Activated CD4-positive, alpha-beta T cell treated with anti-CD3 and anti-CD28 coated beads, Interleukin-10, Interleukin-2, amounts not matched to agents 100 ng/mL and 50 ng/mL, durations not matched to agents 16 hours and 8 hours (primary cell): ENCODE results near the gene LIPN.
"Not testable (repeated sequence)": the region's sequence is repeated elsewhere in the genome, so short reads cannot be mapped to it uniquely, and the experiment has no call there.

Experiments
- DNase-seq: peaks from one replicate; pipeline ENCODE4 v3.0.0-alpha.2; 2020

The LIPN gene

GRCh38 chr10:88759366-88760101 lies at the start of gene LIPN:
LIPN (plus strand) TSS chr10:88760020; CDS start chr10:88761406, 1,386 bp downstream.
- DNase-seq, result no peak

GRCh38 chr10:88715517-88715916 lies 44.3 kb upstream of the LIPN start:
- DNase-seq, result no peak

GRCh38 chr10:88721392-88721791 lies 38.4 kb upstream of the LIPN start:
- DNase-seq, result no peak

GRCh38 chr10:88725798-88726197 lies 34.0 kb upstream of the LIPN start:
- no peak for DNase-seq

GRCh38 chr10:88728107-88728763 lies 31.6 kb upstream of the LIPN start:
- DNase-seq, result peak; percentile 57

- DNase-seq, result no peak
Measured at GRCh38 chr10:88730864-88731263, 29.0 kb upstream of the LIPN start.

- no peak for DNase-seq
Measured at GRCh38 chr10:88731296-88731695, 28.5 kb upstream of the LIPN start.

GRCh38 chr10:88733215-88733614 lies 26.6 kb upstream of the LIPN start:
- no peak for DNase-seq

- no peak for DNase-seq
Measured at GRCh38 chr10:88735661-88736060, 24.2 kb upstream of the LIPN start.

GRCh38 chr10:88741921-88742320 lies 17.9 kb upstream of the LIPN start:
- not testable (repeated sequence) for DNase-seq

- no peak for DNase-seq
Measured at GRCh38 chr10:88742448-88742847, 17.4 kb upstream of the LIPN start.

- DNase-seq, result no peak
Measured at GRCh38 chr10:88744002-88744401, 15.8 kb upstream of the LIPN start.

- no peak for DNase-seq
Measured at GRCh38 chr10:88745633-88746032, 14.2 kb upstream of the LIPN start.

- DNase-seq, result peak; percentile 7
Measured at GRCh38 chr10:88754287-88754686, 5.5 kb upstream of the LIPN start.

- DNase-seq, result peak; percentile 58
Measured at GRCh38 chr10:88755753-88756152, 4.1 kb upstream of the LIPN start.

GRCh38 chr10:88756660-88757059 lies 3.2 kb upstream of the LIPN start:
- no peak for DNase-seq

- DNase-seq, result peak; percentile 11
Measured at GRCh38 chr10:88762906-88763305, 3.1 kb downstream of the LIPN start.

- no peak for DNase-seq
Measured at GRCh38 chr10:88763441-88763840, 3.6 kb downstream of the LIPN start.

- no peak for DNase-seq
Measured at GRCh38 chr10:88764110-88764509, 4.3 kb downstream of the LIPN start.

- no peak for DNase-seq
Measured at GRCh38 chr10:88765816-88766215, 6.0 kb downstream of the LIPN start.

GRCh38 chr10:88769384-88769783 lies 9.6 kb downstream of the LIPN start:
- DNase-seq, result no peak

- no peak for DNase-seq
Measured at GRCh38 chr10:88781206-88781605, 21.4 kb downstream of the LIPN start.

- DNase-seq, result no peak
Measured at GRCh38 chr10:88782222-88782621, 22.4 kb downstream of the LIPN start.

GRCh38 chr10:88783724-88784123 lies 23.9 kb downstream of the LIPN start:
- DNase-seq, result no peak
